Upper lobe of right lung (tissue), 1 donor: ENCODE results near the gene CYB561. TPM values are rescaled to one million over a fixed set of nuclear protein-coding genes. Genes with fewer than 3 reads are reported as not detected.

Experiments
- ATAC-seq: fragments of 200-7000 bp; cut with Tn5 transposase; one replicate; pipeline ENCODE4 v1.9.1; 2020; ENCODE audit warnings: mild to moderate bottlenecking, moderate library complexity
- DNase-seq: peaks from one replicate; pipeline ENCODE4 v3.0.0-alpha.2; 2020
- H3K27ac ChIP-seq: fragments of 200-600 bp; one replicate; pipeline ENCODE4 v1.8.0; 2022
- H3K27me3 ChIP-seq: fragments of 200-600 bp; one replicate; pipeline ENCODE4 v1.8.0; 2022; ENCODE audit warnings: mild to moderate bottlenecking
- H3K36me3 ChIP-seq: fragments of 200-600 bp; one replicate; pipeline ENCODE4 v1.8.0; 2022
- H3K4me1 ChIP-seq: fragments of 200-600 bp; one replicate; pipeline ENCODE4 v1.8.0; 2022
- H3K4me3 ChIP-seq: fragments of 200-600 bp; one replicate; pipeline ENCODE4 v1.8.0; 2022; ENCODE audit warnings: mild to moderate bottlenecking
- H3K9me3 ChIP-seq: fragments of 200-600 bp; one replicate; pipeline ENCODE4 v1.8.0; 2022
- CTCF ChIP-seq: fragments of 200-600 bp; IDR thresholded peaks from one replicate; pipeline ENCODE4 v1.8.0; 2022; ENCODE audit warnings: antibody characterized with exemption
- intact Hi-C: fragments of 100-400 bp; cut with DNase I; formaldehyde crosslinking; loops from one replicate; pipeline ENCODE4 v1.11.0; 2022
- total RNA-seq: library from RNA; stranded (reverse); fragmentation: NEBNext Ultra II Directional; extraction: Animal tissue kit (Norgen Biotek cat#: 25700); gene quantifications from one replicate; pipeline ENCODE4 v1.2.1, GENCODE V29; 2021
- donor health status: DM: no; HTN: yes; CAD: no; lungs with severe emphysema.

Gene CYB561
- total RNA-seq, 1 donor from 2014 or later: 55.5 TPM

GRCh38 chr17:63390090-63390489 lies 56.0 kb downstream of the CYB561 start:
- intact Hi-C loops: no loop called here

GRCh38 chr17:63387656-63388340 lies 58.3 kb downstream of the CYB561 start:
- no peak overlapping the region for H3K4me3 ChIP-seq
- no peak for DNase-seq
- no peak overlapping the region for H3K27ac ChIP-seq
- TF ChIP-seq CTCF: no peak
- peaks cover 28% of the 10 kb centered on the region for H3K36me3 ChIP-seq
- no peaks in the 10 kb centered on the region for H3K4me1 ChIP-seq
- H3K27me3 ChIP-seq: no peaks in the 10 kb centered on the region
- no peak for ATAC-seq
- intact Hi-C loops: no loop called here
- no peaks in the 10 kb centered on the region for H3K9me3 ChIP-seq

More at GRCh38 chr17:63390090-63390489, 56.0 kb downstream of the CYB561 start:
- Histone ChIP-seq H3K27ac (no peak overlapping the region), H3K27me3 (no peaks in the 10 kb centered on the region), H3K4me3 (no peak overlapping the region), H3K36me3 (peaks cover 30% of the 10 kb centered on the region), H3K9me3 (no peaks in the 10 kb centered on the region), H3K4me1 (no peaks in the 10 kb centered on the region)
- TF ChIP-seq CTCF: no peak
- no peak for DNase-seq
- ATAC-seq: no peak

- Histone ChIP-seq H3K36me3 (peaks cover 17% of the 10 kb centered on the region), H3K27ac (no peak overlapping the region), H3K9me3 (no peaks in the 10 kb centered on the region), H3K4me3 (no peak overlapping the region), H3K4me1 (no peaks in the 10 kb centered on the region), H3K27me3 (no peaks in the 10 kb centered on the region)
- DNase-seq (no peak), ATAC-seq (no peak)
- TF ChIP-seq CTCF: no peak
- intact Hi-C loops: no loop called here
Observed at GRCh38 chr17:63382826-63383225, 63.3 kb downstream of the CYB561 start.

Other genes starting within 250 kb of the CYB561 start
- gene ACE, start 30.8 kb upstream of the CYB561 start, total RNA-seq: 64.1 TPM
- not detected for gene KCNH6, start 77.1 kb upstream of the CYB561 start, total RNA-seq
- 79.9 TPM for gene DCAF7, start 104.2 kb upstream of the CYB561 start, total RNA-seq
- 16.1 TPM for gene TACO1, start 154.6 kb upstream of the CYB561 start, total RNA-seq
- gene MAP3K3, start 176.1 kb upstream of the CYB561 start, total RNA-seq: 57.5 TPM